ENCODE measurements around the gene IFFO2. TPM values are rescaled to one million over a fixed set of nuclear protein-coding genes. Genes with fewer than 3 reads are reported as not detected.

Gene IFFO2
- total and polyA plus RNA-seq, 10 of the 15 experiments (the other 5 are each of a cell fraction or from before 2014, with no cell fraction given): 1.2 to 18.4 (median 6.7) TPM

- TF ChIP-seq E2F8 (IDR thresholded peaks at IDR 0.05; ENCODE audit: low read depth, partially characterized antibody) (no peak), ATF2 (IDR thresholded peaks at IDR 0.05; ENCODE audit: low read length) (no peak), TCF12 (IDR thresholded peaks at IDR 0.05; ENCODE audit: low read depth, low read length) (no peak)
Measured at GRCh38 chr1:18936471-18936813, 20.0 kb downstream of the IFFO2 start (continued).

- Histone ChIP-seq H2AFZ (ENCODE audit: control insufficient read depth, low read depth, low read length) (no peak overlapping the region), H3K9ac (ENCODE audit: control insufficient read depth, insufficient read depth, low read length) (no peak overlapping the region), H3K4me3 (no peak overlapping the region), H3K27me3 (replicated peaks in 1 of 2; ENCODE audit: control insufficient read depth in 2 of 2, insufficient read depth in 2 of 2, low read length in 1 of 2) (no peaks in the 10 kb centered on the region), H3K9me3 (replicated peaks; ENCODE audit: control insufficient read depth, insufficient read depth, low read length) (no peaks in the 10 kb centered on the region), H3K79me2 (ENCODE audit: control insufficient read depth, insufficient read depth, low read length) (peaks cover 3% of the 10 kb centered on the region), H3K4me2 (ENCODE audit: control insufficient read depth, insufficient read depth) (no peak overlapping the region), H4K20me1 (ENCODE audit: control insufficient read depth, insufficient read depth) (no peaks in the 10 kb centered on the region; the same call in 1 of the 2 replicates), H3K4me1 (ENCODE audit: control insufficient read depth, insufficient read depth, low read length) (peaks cover 27% of the 10 kb centered on the region), H3K27ac (ENCODE audit: control insufficient read depth, insufficient read depth) (no peak overlapping the region), H3K36me3 (ENCODE audit: control insufficient read depth in 2 of 2, insufficient read depth in 2 of 2, low read length in 1 of 2) (no peaks in the 10 kb centered on the region; a peak in 1 of 4 replicates)
- DNase-seq (ENCODE audit: low read depth, low spot score): no peak
- ChIA-PET RAD21 (ENCODE audit: unreplicated experiment) (no interaction called here), CTCF (no interaction called here), SMC1A (ENCODE audit: uncharacterized antibody, unreplicated experiment) (no interaction called here), POLR2A (no interaction called here)
- in situ Hi-C loops (cut with MboI) (no loop called here), intact Hi-C loops (cut with micrococcal nuclease; ENCODE audit: unreplicated experiment) (no loop called here)
- TF ChIP-seq ESRRA (IDR thresholded peaks at IDR 0.05; ENCODE audit: low read length): no peak
- FAIRE-seq: no peak
- no peak for ATAC-seq
- no TSS peak for BruUV-seq (replicated peaks)
- 74% methylated on average over 14 of the region's 14 CpGs for WGBS (ENCODE audit: insufficient coverage, insufficient replicate concordance, low lambda C conversion rate, missing lambda C conversion rate)
Measured at GRCh38 chr1:18934205-18935000, 22.1 kb downstream of the IFFO2 start.

Data from GM12878 (cell line).